HG03095 (cell line): ENCODE data around the gene RGS7BP.
"Not testable (repeated sequence)": the region's sequence is repeated elsewhere in the genome, so short reads cannot be mapped to it uniquely, and the experiment has no call there.

Experiments
- ATAC-seq: cut with Tn5 transposase; IDR thresholded peaks from one replicate; pipeline ENCODE4 v1.9.1; 2021; ENCODE audit warnings: moderate library complexity; ENCODE audit not compliant: unreplicated experiment

RGS7BP gene

DNA sequence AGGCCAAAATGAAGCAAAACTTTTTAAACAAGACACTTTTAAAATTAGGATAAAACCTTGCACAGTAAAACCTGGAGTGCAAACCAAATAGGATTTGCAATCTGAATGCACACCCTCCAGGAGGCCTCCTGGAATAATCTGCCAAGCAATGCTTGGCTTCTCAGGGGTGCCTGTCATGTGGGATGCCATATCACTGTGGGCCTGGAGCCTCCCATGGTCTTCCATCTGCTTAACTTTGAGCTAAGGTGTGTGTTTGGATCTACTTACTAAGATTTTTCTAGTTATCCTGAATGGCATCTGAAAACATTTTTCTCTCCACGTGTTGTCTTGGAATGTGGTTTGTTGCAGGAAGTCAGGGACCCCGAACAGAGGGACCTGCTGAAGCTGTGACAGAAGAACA, 52.1 kb downstream of the RGS7BP start:
- ATAC-seq = no peak

DNA sequence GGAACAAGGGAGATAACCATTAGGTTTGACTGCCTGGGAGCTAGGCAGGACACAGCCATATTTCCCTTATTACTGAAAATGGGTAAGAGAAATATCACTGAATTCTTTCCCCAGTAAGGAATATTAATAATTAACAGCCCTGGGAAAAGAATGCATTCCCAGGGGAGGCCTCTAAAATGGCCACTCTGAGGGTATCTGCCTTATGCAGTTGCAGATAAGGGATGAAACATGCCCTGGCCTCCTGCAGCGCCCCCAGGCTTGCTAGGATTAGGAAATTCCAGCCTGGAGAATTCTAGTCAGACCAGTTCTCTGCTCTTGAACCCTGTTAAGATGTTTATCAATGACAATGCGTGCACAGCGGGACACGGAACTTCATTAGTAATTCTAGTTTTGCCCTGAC, 52.8 kb downstream of the RGS7BP start:
- ATAC-seq = not testable (repeated sequence)

DNA sequence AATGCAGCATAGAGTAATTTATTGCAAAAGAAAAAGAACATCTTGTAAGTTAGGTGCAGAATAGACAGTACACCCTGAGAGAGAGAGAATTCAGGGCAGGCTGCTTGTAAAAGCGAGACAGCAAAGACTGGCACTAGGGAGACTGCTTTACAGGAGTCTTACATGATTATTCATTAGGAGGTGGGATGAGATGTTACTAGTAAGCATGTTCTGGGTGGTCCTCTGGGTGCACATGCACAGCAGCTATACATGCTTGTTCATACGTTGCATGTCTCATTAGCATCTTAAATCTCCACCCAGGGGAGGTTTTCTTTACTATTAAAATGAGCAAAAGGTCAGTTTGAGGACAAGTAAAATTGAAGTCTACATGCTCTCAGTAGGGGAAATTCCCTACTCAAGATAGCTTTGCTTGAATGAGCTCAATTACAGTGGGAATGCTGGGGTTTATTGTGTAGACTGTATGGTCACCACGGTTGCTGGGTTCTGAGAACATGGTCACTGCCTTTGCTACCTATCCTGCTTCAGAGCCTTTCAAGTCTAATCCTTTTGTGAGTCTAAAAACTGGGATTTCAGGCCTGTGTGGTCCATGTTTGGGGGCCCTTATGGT, 60.6 kb downstream of the RGS7BP start:
- no peak for ATAC-seq

DNA sequence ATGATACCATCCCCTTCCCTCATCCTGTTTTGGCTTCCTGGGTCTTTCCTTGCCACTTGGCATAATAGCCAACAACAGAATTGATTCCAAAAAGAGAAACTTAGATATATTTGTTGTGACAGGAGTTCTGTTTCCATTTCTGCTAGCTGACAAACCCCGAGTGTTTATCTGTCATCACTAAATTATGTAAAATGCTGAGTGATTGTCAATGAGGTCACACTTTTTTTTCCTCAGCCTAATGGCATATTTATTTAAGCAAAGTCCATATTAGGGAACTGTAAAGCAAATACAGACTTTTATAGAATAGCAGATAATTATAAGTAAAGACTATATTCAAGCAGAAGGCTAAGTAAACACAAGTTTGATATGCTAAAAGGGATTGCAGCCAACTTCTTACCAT, 64.0 kb downstream of the RGS7BP start:
- ATAC-seq = no peak

DNA sequence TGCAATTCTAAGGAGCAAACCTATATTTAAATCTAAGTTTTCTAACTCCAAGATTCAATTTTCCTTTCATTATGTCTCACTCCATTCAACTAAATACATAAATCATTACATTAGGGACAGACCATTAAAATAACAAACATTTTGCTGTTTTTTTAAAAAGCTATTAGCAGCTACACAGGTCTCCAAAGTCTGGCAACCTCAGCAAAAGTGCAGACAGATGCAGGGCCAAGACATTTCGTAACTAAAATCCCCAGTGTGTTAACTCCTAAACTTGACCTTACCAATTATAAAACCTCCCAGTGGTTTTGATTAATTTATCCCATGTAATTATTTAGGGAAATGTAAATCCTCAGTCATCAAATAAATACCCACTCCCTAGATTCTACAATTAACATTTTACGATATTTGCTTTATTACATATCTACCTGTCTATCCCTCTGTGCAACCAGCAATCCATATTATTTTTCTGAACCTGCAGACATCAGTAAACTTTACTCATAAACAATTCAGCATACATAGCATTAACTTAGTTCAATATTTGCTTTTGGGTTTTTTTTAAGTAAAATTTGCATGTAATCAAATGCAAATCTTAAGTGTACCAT, 64.7 kb downstream of the RGS7BP start:
- no peak for ATAC-seq

DNA sequence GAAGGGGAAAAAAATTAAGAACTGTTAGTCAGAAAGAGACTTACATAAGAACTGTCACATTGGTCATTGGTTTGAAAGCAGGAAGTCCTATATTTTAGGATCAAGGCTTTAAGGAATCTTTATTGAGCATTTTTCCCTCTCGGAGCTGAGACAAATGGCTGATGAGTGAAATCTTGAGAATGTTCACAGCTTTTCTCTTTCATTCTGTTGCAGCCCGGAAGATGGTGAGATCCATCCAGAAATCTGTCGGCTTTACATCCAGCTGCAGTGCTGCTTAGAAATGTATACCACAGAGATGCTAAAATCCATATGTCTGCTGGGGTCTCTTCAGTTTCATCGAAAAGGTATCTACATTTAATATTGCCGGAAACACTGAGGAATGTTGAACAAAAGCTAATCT, 69.7 kb downstream of the RGS7BP start:
- no peak for ATAC-seq

DNA sequence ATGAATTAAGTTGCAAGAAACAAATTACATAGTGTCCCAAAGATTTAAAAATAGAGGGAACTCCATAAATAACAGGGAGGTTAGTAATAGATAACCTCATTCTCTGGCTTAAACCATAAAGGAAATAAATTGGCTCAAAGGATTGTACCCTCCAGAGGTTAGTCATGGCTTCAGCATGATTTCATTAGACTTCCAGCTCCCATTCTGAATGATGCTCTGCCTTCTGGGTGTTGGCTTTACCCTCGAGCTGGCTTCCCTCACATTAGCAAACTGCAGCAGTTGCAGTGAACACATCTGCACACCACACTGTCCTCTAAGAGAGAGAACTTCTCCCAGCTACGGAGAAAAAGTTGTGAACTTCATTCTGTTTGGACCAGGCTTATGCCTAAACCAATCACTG, 70.4 kb downstream of the RGS7BP start:
- ATAC-seq = no peak

DNA sequence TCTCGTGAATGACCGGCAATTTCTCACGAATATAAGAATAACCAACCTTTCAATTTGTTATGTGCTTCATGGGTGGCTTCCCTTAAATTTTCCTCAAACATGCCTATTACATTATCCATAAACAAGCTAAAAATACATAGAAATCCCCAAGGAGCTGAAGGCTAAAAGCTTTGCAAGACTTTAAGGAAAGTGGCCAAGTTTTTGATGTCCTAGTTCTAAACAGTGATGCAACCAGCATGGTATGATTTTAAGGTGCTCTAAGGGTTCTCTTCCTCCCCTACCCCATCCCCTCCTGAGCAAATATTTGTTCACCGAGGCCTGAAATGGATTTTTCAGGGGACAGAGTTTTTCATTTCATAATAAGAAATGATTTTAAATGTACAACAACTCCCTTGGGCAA, 79.8 kb downstream of the RGS7BP start:
- no peak for ATAC-seq

DNA sequence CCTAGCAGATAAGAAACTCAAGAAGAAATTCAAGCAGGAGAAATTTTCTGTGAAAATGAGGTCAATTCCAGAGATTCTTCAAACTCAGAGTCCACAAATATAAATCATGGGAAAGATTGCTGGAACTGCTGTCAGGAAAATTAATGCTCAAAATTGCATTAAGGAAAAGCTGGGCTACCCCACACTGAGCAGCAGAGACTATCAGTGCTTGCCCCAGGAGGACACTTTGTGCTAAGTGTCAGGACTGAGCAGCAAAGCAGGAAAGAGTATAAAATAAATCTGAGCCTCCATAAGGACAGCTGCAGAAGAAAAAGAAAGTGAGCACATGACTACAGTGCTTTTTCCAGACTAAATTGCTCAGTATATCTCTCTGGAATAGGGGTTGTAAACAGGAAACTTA, 81.6 kb downstream of the RGS7BP start:
- no peak for ATAC-seq

DNA sequence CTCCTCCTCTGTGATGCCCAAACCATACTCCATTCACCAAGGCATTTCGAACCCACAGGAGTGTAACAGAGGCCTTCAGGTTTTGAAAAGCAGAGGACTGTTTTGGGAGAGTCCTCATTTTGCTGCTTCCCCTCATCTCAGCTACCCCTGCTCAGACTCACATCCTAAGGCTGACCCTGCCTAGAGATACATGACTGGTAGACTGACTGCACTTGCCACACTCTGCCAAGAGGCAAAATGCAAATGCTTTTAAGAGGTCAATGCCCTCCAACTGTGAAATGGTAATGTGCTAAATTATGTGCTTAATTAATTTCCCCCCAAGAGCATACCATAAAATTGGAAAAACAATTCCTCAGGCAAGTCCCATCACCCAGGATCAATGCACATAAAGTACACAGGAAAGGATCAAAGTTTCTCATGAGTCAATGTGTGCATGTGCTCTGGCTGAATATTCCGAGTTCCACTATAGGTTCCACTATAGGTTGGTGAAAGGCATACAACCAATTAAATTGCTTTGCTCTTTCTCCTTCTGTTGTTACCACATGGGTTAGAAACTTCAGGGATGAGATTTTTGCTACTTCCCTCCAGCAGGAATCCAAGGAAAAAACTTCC, 87.0 kb downstream of the RGS7BP start:
- no peak for ATAC-seq

DNA sequence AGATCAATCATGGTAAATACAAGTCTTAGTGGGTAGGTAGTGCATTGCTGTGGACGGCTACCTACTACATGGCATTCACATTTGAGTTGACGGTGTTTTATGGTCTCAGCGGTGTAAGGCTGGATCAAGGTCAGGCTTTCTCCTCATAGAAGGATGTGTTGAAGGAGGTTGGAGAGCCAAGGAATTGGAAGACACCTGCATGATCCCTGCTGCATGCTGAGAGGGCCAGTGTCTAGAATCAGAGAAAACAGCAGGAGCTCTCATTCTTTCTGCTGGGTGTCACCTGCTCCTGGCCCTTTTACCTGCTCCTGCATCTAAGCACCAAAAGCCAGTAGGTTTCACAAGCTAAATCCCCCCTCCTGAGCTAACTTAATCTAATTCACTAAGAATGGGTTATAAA, 88.2 kb downstream of the RGS7BP start:
- no peak for ATAC-seq

DNA sequence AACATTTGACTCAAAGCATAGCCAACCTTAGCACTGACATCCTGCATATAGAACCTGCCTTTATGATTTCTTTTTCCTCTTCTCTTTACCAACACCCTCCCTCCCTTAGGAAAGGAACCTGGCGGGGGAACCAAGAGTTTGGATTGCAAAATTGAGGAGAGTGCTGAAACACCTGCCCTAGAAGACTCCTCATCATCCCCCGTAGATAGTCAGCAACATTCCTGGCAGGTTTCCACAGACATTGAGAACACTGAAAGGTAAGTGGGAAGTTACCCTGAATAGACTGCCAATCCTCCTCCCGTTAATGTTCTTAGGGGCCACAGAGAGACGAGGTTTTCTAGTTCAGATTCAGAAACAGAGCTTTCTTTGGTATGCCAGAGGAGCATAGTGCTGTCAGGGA, 88.8 kb downstream of the RGS7BP start:
- ATAC-seq = no peak

DNA sequence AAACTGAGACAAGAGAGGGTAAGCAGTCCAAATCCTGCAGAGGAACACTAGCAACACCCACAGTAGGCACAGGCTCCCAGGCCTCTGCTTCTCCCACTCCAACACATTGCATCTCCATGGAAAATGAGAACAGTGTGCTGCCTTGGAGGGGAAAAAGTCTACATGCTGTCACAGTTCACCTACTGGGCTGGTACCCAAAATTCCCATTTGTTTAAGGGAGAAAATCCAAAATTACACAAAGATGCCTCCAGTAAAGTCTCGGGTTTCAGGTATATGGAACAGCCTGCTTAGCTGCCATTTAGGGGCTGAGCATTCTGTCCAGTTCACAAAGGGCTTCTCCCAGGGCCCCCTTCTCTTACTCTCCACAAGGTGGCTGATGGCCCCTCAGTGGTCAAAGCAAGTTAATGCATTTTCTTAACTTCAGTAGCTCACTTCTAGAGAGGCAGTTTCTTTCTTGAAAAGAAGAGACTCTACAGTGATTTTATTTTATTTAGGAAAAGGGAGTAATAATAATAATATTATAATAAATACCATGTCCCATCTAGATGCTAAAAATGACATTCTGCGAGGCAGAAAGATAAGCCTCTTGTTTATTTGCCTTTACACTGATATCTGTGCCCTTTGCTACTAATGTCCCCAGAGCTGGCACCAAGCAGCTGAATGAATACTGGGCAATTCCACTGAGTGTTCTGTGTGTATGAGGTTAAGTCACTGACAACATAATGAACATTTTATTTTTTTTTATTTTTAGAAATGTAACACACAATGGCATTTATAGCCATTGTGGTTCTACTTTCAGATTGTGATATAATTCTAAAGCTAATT, 89.4 kb downstream of the RGS7BP start:
- no peak for ATAC-seq

DNA sequence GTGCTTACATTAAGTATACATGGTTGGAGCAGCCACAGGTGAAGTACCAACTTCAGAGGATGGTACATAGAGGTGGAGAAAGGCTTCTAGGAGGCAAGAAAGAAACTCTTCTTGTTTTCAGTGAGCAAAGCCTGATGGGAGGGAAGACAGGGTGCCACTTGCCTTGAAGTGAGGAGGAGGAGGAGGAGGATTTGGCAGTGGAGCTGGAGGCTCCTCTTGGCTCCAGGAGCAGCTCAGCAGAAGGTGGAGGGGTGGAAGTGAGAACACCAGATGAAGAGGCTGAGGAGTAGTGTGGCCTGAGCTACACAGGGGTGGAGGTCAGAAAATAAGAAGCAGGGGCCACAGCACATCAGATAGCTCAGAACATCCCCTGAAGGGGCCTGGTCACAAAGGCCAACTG, 93.4 kb downstream of the RGS7BP start:
- ATAC-seq = no peak

DNA sequence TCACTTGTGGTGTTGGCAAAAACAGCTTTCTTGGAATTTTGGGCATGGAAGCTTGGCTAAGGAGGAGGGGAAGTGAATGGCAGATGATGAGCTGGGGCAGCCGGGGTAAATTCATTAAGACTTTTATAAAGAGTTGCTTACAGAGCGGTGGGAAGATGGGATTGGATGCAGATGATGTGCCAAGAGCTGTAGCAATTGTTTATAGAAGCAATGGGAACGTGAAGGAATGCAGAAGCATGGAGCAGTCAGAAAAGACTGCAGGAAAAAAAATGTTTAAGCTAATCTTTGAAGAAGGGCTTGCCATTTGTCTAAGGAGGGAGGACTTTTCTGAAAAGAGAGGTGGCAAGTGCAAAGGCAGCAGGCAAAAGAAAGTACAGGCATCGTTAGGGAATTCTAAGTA, 97.9 kb downstream of the RGS7BP start:
- ATAC-seq = no peak

DNA sequence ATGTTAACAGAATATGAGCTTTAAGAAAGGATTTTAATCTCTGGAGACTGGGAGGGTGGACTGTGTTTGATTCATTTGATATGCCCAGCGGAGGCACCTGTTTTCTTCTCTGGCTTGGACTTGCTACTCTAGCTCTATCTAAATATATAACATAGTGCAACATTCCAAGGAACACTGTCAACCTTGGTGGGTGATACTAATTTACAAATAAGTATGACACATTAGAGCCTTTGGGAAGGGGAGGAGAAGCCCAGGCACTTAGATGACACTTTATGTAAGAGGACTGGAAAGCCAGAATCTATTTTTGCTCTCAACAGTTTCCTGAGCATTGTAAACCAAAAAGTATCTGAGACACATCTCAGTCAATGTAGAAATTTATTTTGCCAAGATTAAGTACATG, 101.1 kb downstream of the RGS7BP start:
- no peak for ATAC-seq

DNA sequence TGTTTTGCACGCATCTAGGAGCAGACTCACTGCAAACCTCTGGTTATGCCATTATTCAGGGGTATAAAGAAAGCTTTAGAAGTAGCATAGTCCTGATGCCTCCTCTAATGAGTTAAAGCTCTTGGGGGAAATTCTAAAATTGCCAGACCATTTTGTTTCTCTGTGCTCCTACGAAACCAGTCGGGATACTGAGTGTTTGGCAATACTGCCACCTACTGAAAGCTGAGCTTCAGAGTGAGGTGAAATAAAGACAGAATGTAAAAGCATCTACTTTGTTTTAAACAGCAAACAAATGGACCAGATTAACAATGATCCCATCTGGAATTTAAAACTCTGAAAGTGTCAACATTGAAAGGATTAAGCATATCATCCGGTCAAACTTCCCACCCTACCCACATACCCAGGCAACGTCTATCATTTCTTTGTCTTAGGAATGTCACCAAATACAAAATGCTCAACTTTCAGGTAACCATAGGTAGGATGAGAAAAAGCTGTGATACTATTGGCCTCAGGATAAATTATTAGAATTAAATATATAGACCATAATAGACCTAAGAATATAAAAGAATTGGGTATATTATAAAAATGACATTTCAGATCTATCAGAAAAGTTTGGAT, 106.6 kb downstream of the RGS7BP start:
- ATAC-seq = no peak

DNA sequence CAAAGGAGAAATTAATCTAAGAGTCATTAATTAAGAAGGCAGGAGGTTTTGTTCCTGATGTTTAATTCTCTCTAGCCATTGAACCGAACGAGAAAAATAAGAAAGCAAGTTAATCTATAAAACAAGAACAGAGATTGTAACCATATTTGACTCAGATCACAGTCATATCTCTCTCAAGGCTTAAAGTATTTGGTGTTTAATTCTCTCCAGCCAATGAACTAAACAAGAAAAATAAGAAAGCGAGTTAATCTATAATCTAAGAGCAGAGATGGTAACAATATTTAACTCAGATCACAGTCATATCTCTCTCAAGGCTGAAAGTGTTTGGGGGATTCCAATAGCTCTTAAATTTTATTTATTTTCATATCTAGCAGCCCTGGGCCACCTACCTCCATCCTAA, 110.1 kb downstream of the RGS7BP start:
- ATAC-seq = peak; percentile 62

DNA sequence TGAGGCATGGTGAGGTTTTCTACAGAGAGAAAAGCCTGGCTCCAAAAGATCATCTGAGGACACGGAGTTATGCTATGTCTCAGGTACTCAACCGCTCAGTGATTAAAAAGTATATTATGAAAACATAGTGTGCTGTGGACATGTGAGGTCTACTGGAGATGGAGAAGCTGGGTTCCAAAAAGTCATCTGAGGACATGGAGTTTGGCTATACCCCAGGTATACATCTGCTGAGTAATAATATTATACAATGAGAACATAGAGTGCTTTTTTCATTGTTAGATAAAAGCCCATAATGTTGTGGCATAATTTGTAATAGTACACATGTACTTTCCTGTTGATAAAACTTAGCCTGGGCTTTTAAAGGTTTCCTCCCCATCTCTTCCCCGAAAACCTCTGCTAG, 113.8 kb downstream of the RGS7BP start:
- ATAC-seq = no peak

DNA sequence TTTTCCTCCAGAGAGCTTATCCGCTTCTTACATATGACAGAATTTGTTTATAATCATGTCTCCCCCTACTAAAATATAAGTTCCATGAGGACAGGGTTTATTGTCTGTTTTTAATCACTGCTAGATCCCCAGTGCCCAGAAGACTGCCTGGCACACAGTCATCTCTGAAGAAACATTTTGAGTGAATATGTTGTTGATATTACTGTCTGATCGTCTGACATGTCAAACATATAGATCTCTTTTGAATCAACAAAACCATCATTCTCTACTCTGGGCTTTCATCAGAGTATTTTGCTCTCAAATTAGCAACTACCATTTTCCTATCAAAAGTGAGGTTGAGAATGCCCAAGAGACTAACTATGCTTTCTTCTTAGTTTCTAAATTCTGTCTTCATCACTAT, 117.2 kb downstream of the RGS7BP start:
- no peak for ATAC-seq

DNA sequence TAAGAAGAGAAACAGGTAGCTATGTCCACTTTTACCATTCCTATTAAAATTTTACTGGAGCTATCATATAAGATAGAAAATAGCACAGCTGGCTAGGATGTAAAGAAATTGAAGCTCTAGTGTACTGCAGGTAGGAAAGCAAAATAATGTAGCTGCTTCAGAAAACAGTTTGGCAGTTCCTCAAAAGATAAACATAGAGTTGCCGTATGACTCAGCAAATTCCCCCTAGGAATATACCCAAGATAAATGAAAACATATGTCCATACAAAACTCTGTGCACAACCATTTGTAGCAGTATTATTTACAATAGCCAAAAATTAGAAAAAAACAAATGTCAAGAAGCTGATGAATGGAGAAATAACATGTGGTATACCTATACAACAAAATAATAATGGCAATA, 119.9 kb downstream of the RGS7BP start:
- ATAC-seq = no peak

DNA sequence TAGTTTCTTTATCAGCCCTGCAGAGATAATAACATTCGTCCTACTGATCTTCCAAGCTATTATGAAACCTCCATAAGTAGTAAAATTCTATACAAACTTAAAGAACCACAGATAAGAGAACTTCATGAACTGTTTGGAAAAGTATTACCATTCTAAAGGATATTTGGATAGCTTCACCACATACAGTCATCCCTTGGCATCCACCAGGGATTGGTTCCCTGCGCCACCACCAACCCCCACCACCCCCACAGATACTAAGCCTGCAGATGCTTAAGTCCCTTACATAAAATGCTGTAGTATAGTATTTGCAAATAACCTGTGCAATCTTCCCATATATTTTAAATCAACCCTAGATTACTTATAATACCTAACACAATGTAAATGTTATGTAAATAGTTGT, 123.1 kb downstream of the RGS7BP start:
- ATAC-seq = no peak
